GM19455 (cell line): Measurements from ENCODE around the gene ZNF32.
"Not testable (repeated sequence)": the region's sequence is repeated elsewhere in the genome, so short reads cannot be mapped to it uniquely, and the experiment has no call there.

Experiments
- ATAC-seq: cut with Tn5 transposase; IDR thresholded peaks from one replicate; pipeline ENCODE4 v1.9.1; 2021; ENCODE audit not compliant: unreplicated experiment

Gene ZNF32

DNA sequence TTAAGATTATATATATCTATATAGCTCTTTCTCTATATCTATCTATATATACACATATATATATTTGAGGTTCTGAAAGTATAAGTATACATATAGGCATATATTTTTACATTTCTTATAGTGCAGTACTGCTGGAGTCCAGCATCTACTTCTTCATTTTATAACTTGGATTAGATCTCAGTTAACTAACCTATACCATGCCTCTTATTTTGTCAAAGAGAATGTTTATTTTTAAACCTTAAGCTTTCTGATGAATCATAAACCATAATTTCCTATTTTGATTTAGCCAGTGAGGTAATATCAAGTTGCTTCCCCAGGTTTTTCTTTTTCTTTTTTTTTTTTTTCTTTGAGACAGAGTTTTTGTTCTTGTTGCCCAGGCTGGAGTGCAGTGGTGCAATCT, 8.1 kb downstream of the ZNF32 start:
- ATAC-seq, result no peak

GRCh38 chr10:43635816-43636215, 12.9 kb downstream of the ZNF32 start:
- not testable (repeated sequence) for ATAC-seq

DNA sequence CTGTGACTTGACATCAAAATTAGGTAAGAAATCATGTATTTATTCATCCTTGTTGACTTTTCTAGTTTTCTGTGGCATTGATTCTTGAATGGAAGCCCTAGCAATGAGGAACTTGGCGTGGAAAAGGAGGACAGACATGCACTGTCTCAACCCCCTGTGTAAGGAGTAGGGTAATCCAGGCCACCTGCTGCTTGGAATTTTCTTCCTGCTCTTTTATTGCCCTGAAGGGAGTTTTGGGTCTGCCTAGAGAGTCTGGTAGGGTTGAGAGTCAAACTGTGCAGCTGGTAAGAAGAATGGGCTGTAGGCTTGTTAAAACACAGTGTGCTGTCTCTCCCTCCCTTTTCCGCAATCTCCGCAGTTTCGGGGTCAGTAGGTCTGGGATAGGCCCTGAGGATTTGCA, 19.7 kb downstream of the ZNF32 start:
- ATAC-seq, result no peak

DNA sequence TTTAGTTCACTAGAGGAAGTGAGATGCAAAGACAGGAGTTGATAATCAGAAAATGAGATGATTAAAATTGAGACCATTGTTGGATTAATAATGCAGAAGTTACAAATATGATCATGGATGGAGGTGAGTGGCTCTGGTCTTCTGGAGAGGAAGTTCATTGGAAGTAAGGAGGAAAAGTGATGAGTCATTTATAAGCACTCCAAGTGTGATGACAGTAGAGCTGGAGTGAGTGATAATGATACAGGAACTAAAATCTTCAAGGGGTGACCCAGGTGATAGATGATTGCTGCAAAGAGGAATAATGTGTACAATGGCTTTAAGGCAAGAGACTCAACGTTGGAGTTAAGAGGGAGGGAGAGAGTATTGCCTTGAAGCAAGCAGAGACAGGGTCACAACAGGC, 20.7 kb downstream of the ZNF32 start:
- ATAC-seq, result no peak

DNA sequence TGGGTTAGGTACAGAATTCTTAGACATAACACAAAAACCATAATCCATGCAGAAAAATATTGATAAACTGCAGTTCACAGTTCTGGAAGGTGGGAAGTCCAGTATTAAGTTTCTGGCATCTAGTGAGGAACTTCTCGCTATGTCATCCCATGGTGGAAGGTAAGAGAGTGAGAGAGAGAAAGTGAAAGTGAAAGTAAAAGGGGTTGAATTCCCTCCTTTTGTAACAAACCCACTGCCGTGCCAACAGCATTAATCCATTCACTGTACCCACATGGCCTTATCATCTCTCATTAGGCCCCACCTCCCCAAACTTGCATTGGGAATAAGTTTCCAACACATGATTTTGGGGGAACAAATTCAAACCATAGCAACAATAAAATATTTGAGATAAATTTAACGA, 25.3 kb downstream of the ZNF32 start:
- ATAC-seq, result no peak

DNA sequence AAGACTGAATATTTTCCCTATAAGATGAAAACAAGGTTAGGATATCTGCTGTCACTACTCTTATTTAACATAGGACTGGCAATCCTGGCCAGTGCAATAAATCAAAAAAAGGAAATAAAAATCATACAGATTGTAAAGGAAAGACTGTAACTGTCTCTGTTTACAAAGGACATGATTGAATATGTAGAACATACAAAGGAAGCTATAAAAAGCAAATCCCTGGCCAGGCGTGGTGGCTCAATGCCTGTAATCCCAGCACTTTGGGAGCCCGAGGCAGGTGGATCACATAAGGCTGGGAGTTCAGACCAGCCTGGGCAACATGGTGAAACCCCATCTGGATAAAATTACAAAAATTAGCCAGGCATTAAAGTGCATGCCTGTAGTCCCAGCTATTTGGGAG, 26.6 kb downstream of the ZNF32 start:
- ATAC-seq, result no peak

- no peak for ATAC-seq
Observed at GRCh38 chr10:43619368-43619767, 29.3 kb downstream of the ZNF32 start.

DNA sequence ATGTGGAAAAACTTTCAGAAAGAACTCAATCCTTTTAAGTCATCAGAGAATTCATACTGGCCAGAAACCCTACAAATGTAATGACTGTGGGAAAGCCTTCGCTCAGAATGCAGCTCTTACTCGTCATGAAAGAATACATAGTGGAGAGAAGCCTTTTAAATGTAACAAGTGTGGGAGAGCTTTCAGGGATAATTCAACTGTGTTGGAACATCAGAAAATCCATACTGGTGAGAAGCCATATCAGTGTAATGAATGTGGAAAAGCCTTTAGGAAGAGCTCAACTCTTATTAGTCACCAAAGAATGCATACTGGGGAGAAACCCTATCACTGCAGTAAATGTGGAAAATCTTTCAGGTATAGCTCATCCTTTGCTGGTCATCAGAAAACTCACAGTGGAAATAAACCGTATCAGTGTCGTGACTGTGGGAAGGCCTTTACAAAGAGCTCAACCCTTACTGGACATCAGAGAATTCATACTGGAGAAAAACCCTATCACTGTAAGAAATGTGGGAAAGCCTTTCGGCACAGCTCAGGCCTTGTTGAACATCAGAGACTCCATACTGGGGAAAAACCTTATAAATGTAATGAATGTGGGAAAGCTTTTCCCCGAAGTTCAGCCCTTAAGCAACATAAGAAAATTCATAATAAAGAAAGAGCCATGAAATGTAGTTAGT, 31.8 kb downstream of the ZNF32 start:
- ATAC-seq, result no peak

- no peak for ATAC-seq
Observed at GRCh38 chr10:43610636-43611035, 38.0 kb downstream of the ZNF32 start.

DNA sequence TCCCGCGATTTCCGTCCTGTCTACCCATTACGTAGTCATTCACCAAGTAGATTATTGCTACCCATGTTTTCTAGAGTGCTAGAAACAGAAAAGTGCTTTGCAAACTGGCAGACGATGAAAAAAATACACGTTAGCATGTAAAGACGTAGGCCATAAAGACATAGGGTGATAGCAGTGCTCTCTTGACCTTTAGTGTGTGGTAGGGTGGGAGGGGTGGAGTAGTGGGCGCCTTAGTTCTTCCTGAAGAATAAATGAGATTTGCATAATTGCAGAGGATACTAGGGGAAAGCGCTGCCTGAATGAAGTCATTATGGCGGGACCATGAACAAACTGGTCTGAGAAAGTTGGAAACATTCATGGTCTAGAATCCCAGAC, 41.5 kb downstream of the ZNF32 start:
- no peak for ATAC-seq

DNA sequence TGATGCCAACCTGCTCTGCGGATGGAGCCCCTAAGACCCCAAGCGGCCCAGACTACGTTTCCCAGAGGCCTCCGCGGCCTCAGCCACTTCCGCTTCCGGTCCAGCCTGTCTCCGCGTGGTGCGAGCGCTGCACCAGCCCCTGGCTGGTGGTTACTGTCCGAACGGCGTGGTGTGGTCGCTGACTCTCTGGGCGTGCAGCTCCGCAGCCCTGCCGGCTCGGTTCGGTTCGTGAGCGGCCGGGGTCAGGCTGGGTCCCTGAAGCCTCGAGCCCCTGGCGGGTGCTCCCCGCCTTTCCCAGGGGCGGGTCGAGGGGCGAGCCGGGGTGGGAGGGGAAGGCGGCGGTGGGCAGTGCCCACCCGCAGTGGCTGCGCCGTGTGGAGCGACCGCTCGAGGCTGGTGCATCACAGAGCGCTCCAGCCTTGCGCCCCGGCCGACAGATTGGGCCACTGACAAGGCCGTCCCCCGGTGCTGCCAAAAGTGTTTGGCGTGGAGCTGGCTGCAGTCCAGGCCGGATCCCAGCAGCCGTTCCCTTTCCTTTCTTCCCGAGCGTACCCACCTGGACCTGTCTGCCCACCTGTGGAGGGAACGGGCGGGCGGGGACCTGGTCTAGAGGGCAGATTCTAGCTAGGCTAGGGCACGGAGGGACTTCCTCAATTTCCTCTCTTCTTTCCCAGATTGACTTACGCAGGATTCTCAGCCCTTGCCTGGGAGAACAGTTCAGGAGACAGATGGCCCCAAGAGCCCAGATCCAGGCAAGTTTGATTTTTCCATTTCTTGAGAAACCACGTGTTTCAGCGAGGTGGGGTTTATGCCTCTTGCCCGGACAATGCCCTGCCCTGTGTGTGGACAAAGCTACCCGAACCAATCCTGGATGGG, 42.1 kb downstream of the ZNF32 start, which contains the start of gene ZNF485:
Gene ZNF485, plus strand, starts transcription at position 116 of the 876 bp plus-strand sequence. Its CDS starts 613 bp downstream, at position 729.
- ATAC-seq, result peak; percentile 96

DNA sequence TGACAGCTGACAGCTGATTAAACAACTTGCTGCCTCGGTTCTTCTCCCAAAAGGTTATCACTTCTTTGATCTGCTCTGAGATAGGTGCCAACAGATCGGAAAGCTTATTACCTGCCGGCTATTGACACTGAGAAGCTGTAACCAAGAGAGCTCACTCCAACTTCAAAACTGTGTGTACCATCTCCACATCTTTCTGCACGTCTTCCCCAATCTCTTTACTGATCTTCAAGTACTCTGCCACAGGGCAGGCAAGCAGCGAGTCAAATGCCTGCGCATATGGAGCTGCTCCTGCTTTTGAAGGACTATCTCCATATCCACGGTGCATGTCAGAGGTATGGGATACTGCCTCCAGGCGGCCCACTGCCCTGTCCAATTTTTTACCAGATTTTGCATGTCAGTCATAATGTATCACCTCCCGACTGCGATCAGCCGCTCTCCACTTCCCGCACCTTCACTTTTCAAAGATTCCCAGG, 42.8 kb downstream of the ZNF32 start:
- ATAC-seq, result peak; percentile 35

DNA sequence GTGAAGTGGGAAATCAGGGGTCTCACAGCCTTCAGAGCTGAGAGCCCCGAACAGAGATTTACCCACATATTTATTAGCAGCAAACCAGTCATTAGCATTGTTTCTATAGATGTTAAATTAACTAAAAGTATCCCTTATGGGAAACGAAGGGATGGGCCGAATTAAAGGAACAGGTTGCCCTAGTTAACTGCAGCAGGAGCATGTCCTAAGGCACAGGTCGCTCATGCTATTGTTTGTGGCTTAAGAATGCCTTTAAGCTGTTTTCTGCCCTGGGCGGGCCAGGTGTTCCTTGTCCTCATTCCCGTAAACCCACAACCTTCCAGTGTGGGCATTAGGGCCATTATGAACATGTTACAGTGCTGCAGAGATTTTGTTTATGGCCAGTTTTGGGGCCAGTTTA, 47.1 kb downstream of the ZNF32 start:
- ATAC-seq, result not testable (repeated sequence)

DNA sequence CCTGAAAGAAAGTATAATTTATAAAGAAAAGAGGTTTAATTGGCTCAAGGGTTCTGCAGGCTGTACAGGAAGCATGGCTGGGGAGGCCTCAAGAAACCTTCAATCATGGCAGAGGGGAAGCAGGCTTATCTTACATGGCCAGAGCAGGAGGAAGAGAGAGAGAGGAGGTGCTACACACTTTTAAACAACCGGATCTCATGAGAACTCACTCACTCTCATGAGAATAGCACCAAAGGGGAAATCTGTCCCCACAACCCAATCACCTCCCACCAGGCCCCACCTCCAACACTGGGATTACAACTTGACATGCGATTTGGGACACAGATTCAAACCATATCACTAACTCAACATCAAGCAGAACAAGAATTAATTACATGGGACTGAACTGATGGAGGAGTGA, 49.3 kb downstream of the ZNF32 start:
- ATAC-seq, result no peak

DNA sequence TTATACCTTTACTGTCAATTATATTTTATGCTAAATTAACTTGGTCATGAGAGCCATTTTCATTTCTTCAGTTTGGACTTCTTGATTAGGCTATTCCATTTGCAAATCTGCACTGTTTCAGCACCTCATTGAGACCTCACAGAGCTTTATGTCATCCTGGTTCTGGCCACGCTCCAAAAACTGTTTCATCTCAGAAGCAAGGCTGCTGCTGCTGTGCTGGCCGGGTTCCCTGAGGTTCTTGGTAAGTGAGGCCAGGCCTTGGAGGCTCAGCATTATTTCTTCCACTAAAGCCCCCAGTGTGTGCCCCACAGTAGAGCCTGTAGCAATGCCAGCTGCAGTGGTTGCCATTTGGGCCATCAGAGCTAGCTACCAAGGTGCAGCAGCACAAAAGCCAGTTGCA, 50.2 kb downstream of the ZNF32 start:
- ATAC-seq, result no peak

GRCh38 chr10:43596546-43596945, 52.1 kb downstream of the ZNF32 start:
- ATAC-seq, result no peak

- peak; percentile 47 for ATAC-seq
Observed at GRCh38 chr10:43595739-43596298, 52.9 kb downstream of the ZNF32 start.

- peak; percentile 97 for ATAC-seq
Observed at GRCh38 chr10:43594944-43595589, 53.6 kb downstream of the ZNF32 start.
